HG02763 (cell line): ENCODE data around the gene ARHGAP8.

Experiments
- ATAC-seq: cut with Tn5 transposase; IDR thresholded peaks from one replicate; pipeline ENCODE4 v1.9.1; 2021; ENCODE audit warnings: mild to moderate bottlenecking, moderate library complexity; ENCODE audit not compliant: unreplicated experiment

The ARHGAP8 gene

GRCh38 chr22:44764974-44765373 is 12.6 kb downstream of the ARHGAP8 start:
- ATAC-seq = no peak

- no peak for ATAC-seq
These were observed 13.4 kb downstream of the ARHGAP8 start for GRCh38 chr22:44765571-44766285.

- no peak for ATAC-seq
These were observed 20.7 kb downstream of the ARHGAP8 start for GRCh38 chr22:44773082-44773481.

- no peak for ATAC-seq
These were observed 23.5 kb downstream of the ARHGAP8 start for GRCh38 chr22:44775862-44776261.

GRCh38 chr22:44776605-44777363 is 24.4 kb downstream of the ARHGAP8 start:
- ATAC-seq = no peak

GRCh38 chr22:44777364-44777755 is 25.0 kb downstream of the ARHGAP8 start:
- no peak for ATAC-seq

- no peak for ATAC-seq
These were observed 28.6 kb downstream of the ARHGAP8 start for GRCh38 chr22:44780876-44781449.

GRCh38 chr22:44782363-44782963 is 30.1 kb downstream of the ARHGAP8 start:
- ATAC-seq = no peak

- no peak for ATAC-seq
These were observed 30.7 kb downstream of the ARHGAP8 start for GRCh38 chr22:44783091-44783490.

GRCh38 chr22:44783581-44783980 is 31.2 kb downstream of the ARHGAP8 start:
- no peak for ATAC-seq

- no peak for ATAC-seq
These were observed 33.8 kb downstream of the ARHGAP8 start for GRCh38 chr22:44786136-44786535.

- no peak for ATAC-seq
These were observed 34.2 kb downstream of the ARHGAP8 start for GRCh38 chr22:44786610-44787009.

- no peak for ATAC-seq
These were observed 35.5 kb downstream of the ARHGAP8 start for GRCh38 chr22:44787832-44788231.

GRCh38 chr22:44793106-44793505 is 40.7 kb downstream of the ARHGAP8 start:
- ATAC-seq = no peak

GRCh38 chr22:44793506-44794172 is 41.3 kb downstream of the ARHGAP8 start:
- no peak for ATAC-seq

GRCh38 chr22:44795701-44796630 is 43.6 kb downstream of the ARHGAP8 start:
- ATAC-seq = no peak

GRCh38 chr22:44797181-44797725 is 44.9 kb downstream of the ARHGAP8 start:
- ATAC-seq = no peak

- ATAC-seq = no peak
These were observed 46.9 kb downstream of the ARHGAP8 start for GRCh38 chr22:44799077-44799945.
